IPS-15b (cell line): ENCODE data around the gene NOL7.

Experiments used
- H3K27me3 ChIP-seq: one replicate; pipeline ENCODE4 v1.6.1; 2013; ENCODE audit warnings: low read length; ENCODE audit not compliant: control insufficient read depth, insufficient read depth
- H3K36me3 ChIP-seq: one replicate; pipeline ENCODE4 v1.6.1; 2013; ENCODE audit warnings: low read length; ENCODE audit not compliant: control insufficient read depth, insufficient read depth
- H3K4me1 ChIP-seq: one replicate; pipeline ENCODE4 v1.6.1; 2013; ENCODE audit warnings: mild to moderate bottlenecking, low read length; ENCODE audit not compliant: control insufficient read depth, insufficient read depth
- H3K4me3 ChIP-seq: one replicate; pipeline ENCODE4 v1.5.1; 2013; ENCODE audit warnings: low read depth, low read length
- H3K9ac ChIP-seq: one replicate; pipeline ENCODE4 v1.6.1; 2013; ENCODE audit warnings: low read depth, mild to moderate bottlenecking, low read length
- H3K9me3 ChIP-seq: one replicate; pipeline ENCODE4 v1.6.1; 2013; ENCODE audit warnings: mild to moderate bottlenecking, low read length; ENCODE audit not compliant: control insufficient read depth, insufficient read depth

NOL7 gene

GRCh38 chr6:13604135-13604534 lies 11.0 kb upstream of the NOL7 start:
- no peaks in the 10 kb centered on the region for H3K4me1 ChIP-seq
- H3K9ac ChIP-seq = no peak overlapping the region
- no peaks in the 10 kb centered on the region for H3K27me3 ChIP-seq
- H3K4me3 ChIP-seq = no peak overlapping the region
- peaks cover 3% of the 10 kb centered on the region for H3K36me3 ChIP-seq
- no peaks in the 10 kb centered on the region for H3K9me3 ChIP-seq

DNA sequence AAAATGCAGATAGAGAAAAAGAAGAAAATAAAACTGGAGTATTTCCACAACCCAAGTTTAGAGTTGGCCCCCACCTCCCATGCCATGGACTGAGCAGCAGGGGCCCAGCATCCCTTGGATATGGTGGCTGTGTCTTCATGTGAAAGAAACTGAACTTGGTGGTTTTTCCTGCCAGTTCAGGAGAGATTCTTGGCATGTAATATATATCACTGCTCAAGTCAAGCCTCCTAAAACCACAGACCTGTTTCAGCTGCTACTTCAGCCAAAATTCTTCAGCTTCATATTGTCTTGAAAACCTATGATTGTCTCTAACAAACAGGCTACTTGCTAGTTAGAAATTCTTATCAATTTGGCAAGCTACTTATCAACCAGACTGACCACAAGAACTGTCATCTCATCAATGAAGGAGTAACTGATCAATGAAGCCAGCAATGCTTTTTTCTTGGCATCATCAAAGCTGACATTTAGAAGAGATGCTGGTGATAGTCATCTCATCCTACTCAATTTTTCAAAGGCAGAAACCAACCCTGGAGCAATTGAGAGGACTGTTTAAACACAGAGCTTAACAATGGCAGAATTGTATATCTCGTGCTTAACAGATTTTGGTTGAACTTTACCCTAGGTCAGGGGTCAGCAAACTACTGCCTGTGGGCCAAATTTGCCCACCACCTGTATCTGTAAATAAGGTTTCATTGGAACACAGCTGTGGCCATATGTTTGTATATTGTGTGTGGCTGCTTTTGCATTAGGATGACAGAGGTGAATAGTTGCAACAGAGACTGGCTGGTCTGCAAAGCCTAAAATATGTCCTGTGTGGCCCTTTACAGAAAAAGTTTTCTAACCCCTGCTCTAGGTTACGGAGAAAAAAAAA lies 10.4 kb upstream of the NOL7 start:
- H3K36me3 ChIP-seq = peaks cover 3% of the 10 kb centered on the region
- H3K4me1 ChIP-seq = no peaks in the 10 kb centered on the region
- no peaks in the 10 kb centered on the region for H3K27me3 ChIP-seq
- no peaks in the 10 kb centered on the region for H3K9me3 ChIP-seq
- H3K9ac ChIP-seq = no peak overlapping the region
- no peak overlapping the region for H3K4me3 ChIP-seq

GRCh38 chr6:13605634-13606033 lies 9.5 kb upstream of the NOL7 start:
- H3K9ac ChIP-seq = no peak overlapping the region
- H3K4me3 ChIP-seq = no peak overlapping the region
- peaks cover 3% of the 10 kb centered on the region for H3K36me3 ChIP-seq
- H3K4me1 ChIP-seq = no peaks in the 10 kb centered on the region
- no peaks in the 10 kb centered on the region for H3K27me3 ChIP-seq
- no peaks in the 10 kb centered on the region for H3K9me3 ChIP-seq

DNA sequence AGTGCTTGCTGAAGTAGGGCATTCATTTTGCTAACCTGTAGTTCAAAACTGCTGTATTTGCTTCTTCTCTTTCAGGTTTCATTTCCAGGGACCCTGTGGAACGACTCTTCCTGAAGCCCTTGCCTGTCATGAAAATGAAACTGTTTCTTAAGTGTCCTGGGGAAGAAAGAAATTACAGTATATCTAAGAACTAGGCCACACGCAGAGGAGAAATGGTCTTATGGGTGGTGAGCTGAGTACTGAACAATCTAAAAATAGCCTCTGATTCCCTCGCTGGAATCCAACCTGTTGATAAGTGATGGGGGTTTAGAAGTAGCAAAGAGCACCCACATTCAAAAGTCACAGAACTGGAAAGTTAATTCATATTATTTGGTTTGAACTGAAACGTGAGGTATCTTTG lies 3.4 kb upstream of the NOL7 start:
- H3K36me3 ChIP-seq = peaks cover 1% of the 10 kb centered on the region
- no peak overlapping the region for H3K9ac ChIP-seq
- no peaks in the 10 kb centered on the region for H3K27me3 ChIP-seq
- H3K9me3 ChIP-seq = no peaks in the 10 kb centered on the region
- no peak overlapping the region for H3K4me3 ChIP-seq
- H3K4me1 ChIP-seq = peaks cover 5% of the 10 kb centered on the region

GRCh38 chr6:13613029-13613594 lies 2.0 kb upstream of the NOL7 start:
- H3K4me1 ChIP-seq = peaks cover 7% of the 10 kb centered on the region
- peaks cover 14% of the 10 kb centered on the region for H3K36me3 ChIP-seq
- no peak overlapping the region for H3K4me3 ChIP-seq
- no peak overlapping the region for H3K9ac ChIP-seq
- no peaks in the 10 kb centered on the region for H3K9me3 ChIP-seq
- H3K27me3 ChIP-seq = no peaks in the 10 kb centered on the region

DNA sequence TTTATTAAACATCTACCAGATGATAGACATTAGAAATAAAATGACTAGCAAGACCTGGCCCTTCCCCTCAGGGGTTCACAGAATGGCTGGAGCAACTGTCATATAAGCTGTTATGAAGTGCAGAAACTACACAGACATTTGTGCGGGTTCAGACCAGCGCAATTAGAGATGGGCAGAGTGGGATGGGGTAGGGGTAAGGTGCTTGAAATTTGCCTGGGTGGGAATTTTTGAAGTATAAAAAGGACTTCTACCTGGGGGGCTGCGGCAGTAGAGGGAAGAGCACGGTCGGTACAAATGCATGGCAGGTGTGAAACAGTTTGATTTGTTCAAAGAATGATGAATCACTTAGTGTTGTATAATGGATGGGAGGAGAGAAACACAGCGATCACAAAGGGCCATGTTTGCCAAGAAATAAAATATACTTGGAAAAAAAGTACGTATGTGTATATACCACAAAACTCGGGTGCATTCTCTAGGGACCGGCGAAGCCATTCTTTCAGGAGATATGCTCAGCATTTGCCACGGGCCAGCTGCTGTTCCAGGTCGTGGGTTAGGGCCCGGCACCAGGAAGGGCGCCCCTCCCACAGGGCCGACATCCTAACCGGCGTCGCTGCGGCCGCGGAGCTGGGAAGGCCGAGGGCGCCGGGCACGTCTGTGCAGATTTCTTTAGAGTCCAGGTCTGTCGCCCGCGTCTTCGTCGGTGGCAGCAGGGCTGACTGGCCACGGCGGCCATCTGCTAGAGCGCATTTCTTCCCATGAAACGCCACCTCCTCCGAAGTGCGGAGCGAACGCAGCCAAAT lies 809 bp upstream of the NOL7 start:
- peak overlapping the region; percentile 96 for H3K9ac ChIP-seq
- H3K4me1 ChIP-seq = peaks cover 7% of the 10 kb centered on the region

GRCh38 chr6:13615792-13616120 lies 621 bp downstream of the NOL7 start:
- Histone ChIP-seq H3K4me3 (peak overlapping the region; percentile 97), H3K9me3 (no peaks in the 10 kb centered on the region), H3K9ac (peak overlapping the region; percentile 96), H3K36me3 (peaks cover 23% of the 10 kb centered on the region), H3K27me3 (no peaks in the 10 kb centered on the region), H3K4me1 (peaks cover 7% of the 10 kb centered on the region)

More for the DNA sequence above, 809 bp upstream of the NOL7 start:
- Histone ChIP-seq H3K36me3 (peaks cover 18% of the 10 kb centered on the region), H3K27me3 (no peaks in the 10 kb centered on the region), H3K4me3 (peak overlapping the region; percentile 97), H3K9me3 (no peaks in the 10 kb centered on the region)

- no peaks in the 10 kb centered on the region for H3K27me3 ChIP-seq
- H3K9ac ChIP-seq = no peak overlapping the region
- H3K36me3 ChIP-seq = peaks cover 26% of the 10 kb centered on the region
- no peaks in the 10 kb centered on the region for H3K9me3 ChIP-seq
- H3K4me1 ChIP-seq = peaks cover 7% of the 10 kb centered on the region
- H3K4me3 ChIP-seq = no peak overlapping the region
These were observed 1.9 kb downstream of the NOL7 start for GRCh38 chr6:13617066-13617465.

DNA sequence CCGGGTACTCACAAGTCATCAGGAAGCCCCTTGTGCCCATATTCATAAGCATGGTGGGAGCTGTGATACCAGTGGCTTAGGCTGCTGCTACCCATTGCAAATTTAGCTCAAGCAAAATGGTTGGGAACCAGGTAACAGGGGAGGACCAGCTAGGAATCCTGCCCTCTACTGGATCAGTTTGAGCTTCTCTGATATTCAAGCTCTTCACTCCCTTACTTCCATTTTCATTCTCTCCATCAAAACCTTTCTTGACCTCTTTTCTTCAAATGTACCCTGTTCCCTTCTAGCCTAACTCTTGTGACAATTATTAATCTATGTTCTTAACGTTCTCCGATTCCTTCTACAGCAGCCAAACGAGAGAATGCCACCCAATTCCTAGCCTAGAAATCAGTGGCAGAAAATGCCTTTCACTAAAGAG lies 9.7 kb downstream of the NOL7 start:
- Histone ChIP-seq H3K27me3 (no peaks in the 10 kb centered on the region), H3K36me3 (peaks cover 11% of the 10 kb centered on the region), H3K9me3 (no peaks in the 10 kb centered on the region), H3K4me3 (no peak overlapping the region), H3K4me1 (peaks cover 2% of the 10 kb centered on the region), H3K9ac (no peak overlapping the region)

- Histone ChIP-seq H3K36me3 (no peaks in the 10 kb centered on the region), H3K9me3 (no peaks in the 10 kb centered on the region), H3K4me1 (peaks cover 1% of the 10 kb centered on the region), H3K9ac (no peak overlapping the region), H3K4me3 (no peak overlapping the region), H3K27me3 (no peaks in the 10 kb centered on the region)
These were observed 14.5 kb downstream of the NOL7 start for GRCh38 chr6:13629459-13630116.

GRCh38 chr6:13630499-13630898 lies 15.4 kb downstream of the NOL7 start:
- H3K27me3 ChIP-seq = no peaks in the 10 kb centered on the region
- H3K9ac ChIP-seq = no peak overlapping the region
- H3K4me3 ChIP-seq = no peak overlapping the region
- no peaks in the 10 kb centered on the region for H3K36me3 ChIP-seq
- no peaks in the 10 kb centered on the region for H3K4me1 ChIP-seq
- no peaks in the 10 kb centered on the region for H3K9me3 ChIP-seq
